Measurements from ENCODE around the gene SCGN. TPM values are rescaled to one million over a fixed set of nuclear protein-coding genes. Genes with fewer than 3 reads are reported as not detected.

Gene SCGN
- total and polyA plus RNA-seq, 4 experiments from 2014 or later: not detected

DNA sequence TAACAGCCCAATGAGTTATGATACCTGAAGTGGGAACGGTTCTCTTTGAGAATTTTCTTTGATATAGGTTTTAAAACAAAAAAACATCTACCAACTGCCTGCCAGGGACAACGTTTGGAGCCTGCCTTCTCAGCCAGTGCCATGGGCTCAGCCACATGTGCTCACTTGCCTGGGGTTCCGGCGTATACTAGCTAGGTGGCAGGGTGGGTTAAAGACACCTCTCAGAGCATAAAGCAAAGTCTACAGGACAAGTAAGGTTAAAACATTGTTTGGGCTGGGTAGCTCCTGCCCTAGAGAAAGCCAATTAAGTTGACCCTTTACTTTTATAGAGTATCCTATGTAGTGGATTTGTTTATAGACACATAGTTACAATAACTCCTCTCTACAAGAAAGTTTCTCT, 38.0 kb upstream of the SCGN start:
- Mint-ChIP-seq H3K36me3 (peaks cover 2 to 12% of the 10 kb centered on the region in 2 donors), H3K27me3 (no peaks in the 10 kb centered on the region), H3K4me3 (no peak overlapping the region), H3K9me3 (no peaks in the 10 kb centered on the region), H3K27ac (no peak overlapping the region), H3K4me1 (no peaks in the 10 kb centered on the region)
- ChIA-PET POLR2A (ENCODE audit: partially characterized antibody) (no interaction called here), CTCF (ENCODE audit: partially characterized antibody) (interaction anchor here (1.4 kb wide), 1 partner anchor 391 kb away, joined by 3 read pairs; no protein-coding TSS in a partner anchor)
- intact Hi-C loops (cut with micrococcal nuclease): no loop called here
- DNase-seq: no peak
- no peaks in the 10 kb centered on the region for H3K9me3 ChIP-seq (ENCODE audit: control insufficient read depth in 1 of 2, low read length in 2 of 2)
- no peak overlapping the region for H3K27ac ChIP-seq (ENCODE audit: low read depth, low read length)
- no peak overlapping the region for H3K4me3 ChIP-seq (ENCODE audit: low read length in 2 of 2)
- no peaks in the 10 kb centered on the region for H3K4me1 ChIP-seq (ENCODE audit: insufficient read depth, low read length)
- H3K27me3 ChIP-seq (ENCODE audit: insufficient read depth, low read length): no peaks in the 10 kb centered on the region
- H3K36me3 ChIP-seq (ENCODE audit: insufficient read depth, low read length): no peaks in the 10 kb centered on the region

- H3K4me3 ChIP-seq (ENCODE audit: low read length in 2 of 2): no peak overlapping the region
- no peaks in the 10 kb centered on the region for H3K36me3 ChIP-seq (ENCODE audit: insufficient read depth, low read length)
- POLR2A ChIA-PET (ENCODE audit: partially characterized antibody): no interaction called here
- H3K9me3 ChIP-seq (ENCODE audit: control insufficient read depth in 1 of 2, low read length in 2 of 2): no peaks in the 10 kb centered on the region
- Mint-ChIP-seq H3K27ac (no peak overlapping the region), H3K27me3 (no peaks in the 10 kb centered on the region), H3K4me3 (no peak overlapping the region), H3K4me1 (no peaks in the 10 kb centered on the region), H3K36me3 (peaks cover 0 to under 1% of the 10 kb centered on the region in 2 donors), H3K9me3 (no peaks in the 10 kb centered on the region)
- H3K27ac ChIP-seq (ENCODE audit: low read depth, low read length): no peak overlapping the region
- intact Hi-C loops (cut with micrococcal nuclease): no loop called here
- no peaks in the 10 kb centered on the region for H3K4me1 ChIP-seq (ENCODE audit: insufficient read depth, low read length)
- no peak for DNase-seq
- CTCF ChIA-PET (ENCODE audit: partially characterized antibody): no interaction called here
- no peaks in the 10 kb centered on the region for H3K27me3 ChIP-seq (ENCODE audit: insufficient read depth, low read length)
Measured at GRCh38 chr6:25615471-25615870, 36.5 kb upstream of the SCGN start.

DNA sequence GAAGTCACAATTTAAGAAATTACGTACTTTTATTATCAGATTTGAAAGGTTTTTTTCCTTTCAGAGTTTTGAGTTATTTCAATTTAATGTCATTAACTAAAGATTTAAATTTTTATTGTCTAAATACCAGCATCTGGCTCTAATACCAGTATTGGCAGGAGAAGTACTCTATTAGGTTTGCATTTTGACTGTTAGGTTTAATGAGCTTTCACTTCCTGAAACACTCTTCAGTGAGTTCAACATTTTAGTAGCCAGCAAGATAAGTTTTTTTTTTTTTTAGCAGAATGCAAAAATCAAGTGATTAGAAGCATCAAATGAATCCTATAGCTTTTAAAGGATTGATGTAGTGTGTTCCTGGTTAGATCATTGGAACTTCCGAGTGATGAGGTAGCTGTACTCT, 34.0 kb upstream of the SCGN start:
- intact Hi-C loops (cut with micrococcal nuclease): no loop called here
- Mint-ChIP-seq H3K9me3 (no peaks in the 10 kb centered on the region), H3K27ac (no peak overlapping the region), H3K27me3 (no peaks in the 10 kb centered on the region), H3K4me1 (no peaks in the 10 kb centered on the region), H3K36me3 (no peaks in the 10 kb centered on the region), H3K4me3 (no peak overlapping the region)
- no peak overlapping the region for H3K4me3 ChIP-seq (ENCODE audit: low read length in 2 of 2)
- POLR2A ChIA-PET (ENCODE audit: partially characterized antibody): no interaction called here
- H3K9me3 ChIP-seq (ENCODE audit: control insufficient read depth in 1 of 2, low read length in 2 of 2): no peaks in the 10 kb centered on the region
- CTCF ChIA-PET (ENCODE audit: partially characterized antibody): interaction anchor here (0.7 kb wide), 1 partner anchor 67 kb away, joined by 3 read pairs; no protein-coding TSS in a partner anchor
- H3K36me3 ChIP-seq (ENCODE audit: insufficient read depth, low read length): no peaks in the 10 kb centered on the region
- H3K27me3 ChIP-seq (ENCODE audit: insufficient read depth, low read length): no peaks in the 10 kb centered on the region
- no peak overlapping the region for H3K27ac ChIP-seq (ENCODE audit: low read depth, low read length)
- DNase-seq: no peak
- no peaks in the 10 kb centered on the region for H3K4me1 ChIP-seq (ENCODE audit: insufficient read depth, low read length)

DNA sequence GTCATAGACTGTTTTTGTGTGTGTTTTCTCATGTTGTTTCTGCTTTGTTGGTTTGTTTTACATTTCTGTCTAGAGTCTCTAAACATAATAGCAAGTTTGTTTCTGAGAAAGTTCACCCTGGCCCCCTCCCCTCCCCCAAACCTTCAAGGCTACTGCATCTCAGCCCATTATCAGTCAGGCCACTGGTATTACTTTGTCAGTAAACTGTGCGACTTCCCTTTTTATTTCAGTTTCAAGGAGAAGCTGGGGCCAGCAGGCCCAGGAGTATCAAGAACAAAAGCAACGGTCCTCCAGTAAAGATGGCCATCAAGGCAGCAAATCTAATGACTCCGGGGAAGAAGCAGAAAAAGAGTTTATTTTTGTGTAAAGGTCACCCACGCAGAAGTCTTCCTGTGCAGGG, 32.8 kb upstream of the SCGN start:
- H3K4me1 Mint-ChIP-seq: no peaks in the 10 kb centered on the region
- H3K27me3 Mint-ChIP-seq: no peaks in the 10 kb centered on the region
- CTCF ChIA-PET (ENCODE audit: partially characterized antibody): no interaction called here

GRCh38 chr6:25620391-25620790, 31.6 kb upstream of the SCGN start:
- intact Hi-C loops (cut with micrococcal nuclease): no loop called here
- CTCF ChIA-PET (ENCODE audit: partially characterized antibody): no interaction called here
- Mint-ChIP-seq H3K27ac (no peak overlapping the region), H3K9me3 (no peaks in the 10 kb centered on the region), H3K4me3 (no peak overlapping the region), H3K27me3 (no peaks in the 10 kb centered on the region), H3K36me3 (no peaks in the 10 kb centered on the region), H3K4me1 (no peaks in the 10 kb centered on the region)
- no peaks in the 10 kb centered on the region for H3K9me3 ChIP-seq (ENCODE audit: control insufficient read depth in 1 of 2, low read length in 2 of 2)
- H3K27ac ChIP-seq (ENCODE audit: low read depth, low read length): no peak overlapping the region
- no peaks in the 10 kb centered on the region for H3K27me3 ChIP-seq (ENCODE audit: insufficient read depth, low read length)
- no peaks in the 10 kb centered on the region for H3K4me1 ChIP-seq (ENCODE audit: insufficient read depth, low read length)
- POLR2A ChIA-PET (ENCODE audit: partially characterized antibody): no interaction called here
- no peaks in the 10 kb centered on the region for H3K36me3 ChIP-seq (ENCODE audit: insufficient read depth, low read length)
- DNase-seq: no peak
- no peak overlapping the region for H3K4me3 ChIP-seq (ENCODE audit: low read length in 2 of 2)

More for the DNA sequence above, 32.8 kb upstream of the SCGN start:
- DNase-seq: no peak
- Histone ChIP-seq H3K9me3 (ENCODE audit: control insufficient read depth in 1 of 2, low read length in 2 of 2) (no peaks in the 10 kb centered on the region), H3K27ac (ENCODE audit: low read depth, low read length) (no peak overlapping the region), H3K4me1 (ENCODE audit: insufficient read depth, low read length) (no peaks in the 10 kb centered on the region), H3K36me3 (ENCODE audit: insufficient read depth, low read length) (no peaks in the 10 kb centered on the region), H3K27me3 (ENCODE audit: insufficient read depth, low read length) (no peaks in the 10 kb centered on the region), H3K4me3 (ENCODE audit: low read length in 2 of 2) (no peak overlapping the region)
- intact Hi-C loops (cut with micrococcal nuclease): no loop called here
- Mint-ChIP-seq H3K27ac (no peak overlapping the region), H3K4me3 (no peak overlapping the region), H3K9me3 (no peaks in the 10 kb centered on the region), H3K36me3 (no peaks in the 10 kb centered on the region)
- POLR2A ChIA-PET (ENCODE audit: partially characterized antibody): no interaction called here

DNA sequence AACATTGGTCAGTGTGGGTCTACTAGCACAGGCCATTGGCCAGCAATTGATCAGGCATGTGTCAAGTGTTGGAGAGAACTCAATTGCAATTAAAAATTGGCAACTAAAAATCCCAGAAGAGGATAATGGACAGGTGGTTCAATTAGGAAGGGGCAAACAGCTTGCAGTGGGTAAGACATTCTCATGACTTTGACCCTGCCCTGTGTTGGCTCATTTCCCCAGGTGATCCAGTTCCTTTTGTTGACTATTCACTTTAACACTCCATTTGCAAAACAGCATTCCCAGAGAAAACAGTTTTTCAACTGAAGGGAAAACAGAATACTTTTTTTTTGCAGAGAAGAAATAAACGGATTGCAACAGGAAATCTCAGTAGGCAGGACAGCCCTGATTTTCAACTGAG, 28.9 kb upstream of the SCGN start:
- H3K27me3 ChIP-seq (ENCODE audit: insufficient read depth, low read length): no peaks in the 10 kb centered on the region
- intact Hi-C loops (cut with micrococcal nuclease): no loop called here
- no peaks in the 10 kb centered on the region for H3K9me3 Mint-ChIP-seq

DNA sequence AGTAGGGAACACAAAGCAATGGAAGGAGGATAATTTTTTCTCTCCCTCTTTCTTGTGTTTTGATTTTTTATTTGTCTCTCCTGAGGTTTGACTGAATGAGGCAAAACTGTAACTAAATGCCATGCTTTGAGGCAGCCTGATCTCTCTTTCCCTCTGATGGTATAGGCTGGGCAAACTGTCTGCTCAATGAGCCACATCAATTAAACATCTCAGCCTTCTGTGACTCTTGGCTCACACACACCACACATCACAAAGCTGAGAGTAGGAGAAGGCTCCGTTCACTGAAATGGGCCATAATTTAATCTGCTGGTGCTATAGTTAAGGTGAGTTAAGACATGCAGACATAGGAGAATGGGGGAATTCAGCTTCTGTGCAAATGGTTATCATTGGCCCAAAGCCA, 28.1 kb upstream of the SCGN start:
- no peaks in the 10 kb centered on the region for H3K4me1 ChIP-seq (ENCODE audit: insufficient read depth, low read length)
- no peaks in the 10 kb centered on the region for H3K9me3 ChIP-seq (ENCODE audit: control insufficient read depth in 1 of 2, low read length in 2 of 2)
- no peaks in the 10 kb centered on the region for H3K36me3 ChIP-seq (ENCODE audit: insufficient read depth, low read length)
- H3K27ac ChIP-seq (ENCODE audit: low read depth, low read length): no peak overlapping the region
- intact Hi-C loops (cut with micrococcal nuclease): no loop called here
- POLR2A ChIA-PET (ENCODE audit: partially characterized antibody): no interaction called here
- no peak overlapping the region for H3K27ac Mint-ChIP-seq
- H3K36me3 Mint-ChIP-seq: no peaks in the 10 kb centered on the region
- DNase-seq: no peak
- no peaks in the 10 kb centered on the region for H3K27me3 ChIP-seq (ENCODE audit: insufficient read depth, low read length)
- no peaks in the 10 kb centered on the region for H3K27me3 Mint-ChIP-seq
- H3K4me3 ChIP-seq (ENCODE audit: low read length in 2 of 2): no peak overlapping the region
- no peaks in the 10 kb centered on the region for H3K9me3 Mint-ChIP-seq
- CTCF ChIA-PET (ENCODE audit: partially characterized antibody): no interaction called here
- H3K4me3 Mint-ChIP-seq: no peak overlapping the region
- H3K4me1 Mint-ChIP-seq: no peaks in the 10 kb centered on the region

More for the DNA sequence above, 28.9 kb upstream of the SCGN start:
- no peaks in the 10 kb centered on the region for H3K36me3 ChIP-seq (ENCODE audit: insufficient read depth, low read length)
- H3K4me3 ChIP-seq (ENCODE audit: low read length in 2 of 2): no peak overlapping the region
- Mint-ChIP-seq H3K36me3 (no peaks in the 10 kb centered on the region), H3K4me1 (no peaks in the 10 kb centered on the region), H3K4me3 (no peak overlapping the region), H3K27ac (no peak overlapping the region), H3K27me3 (no peaks in the 10 kb centered on the region)
- DNase-seq: no peak
- POLR2A ChIA-PET (ENCODE audit: partially characterized antibody): no interaction called here
- no peak overlapping the region for H3K27ac ChIP-seq (ENCODE audit: low read depth, low read length)
- CTCF ChIA-PET (ENCODE audit: partially characterized antibody): no interaction called here
- no peaks in the 10 kb centered on the region for H3K4me1 ChIP-seq (ENCODE audit: insufficient read depth, low read length)
- no peaks in the 10 kb centered on the region for H3K9me3 ChIP-seq (ENCODE audit: control insufficient read depth in 1 of 2, low read length in 2 of 2)

GRCh38 chr6:25627001-25627400, 25.0 kb upstream of the SCGN start:
- Mint-ChIP-seq H3K4me1 (no peaks in the 10 kb centered on the region), H3K27ac (peak overlapping the region in 1 of 7 donors; percentile 13), H3K9me3 (no peaks in the 10 kb centered on the region), H3K36me3 (no peaks in the 10 kb centered on the region), H3K27me3 (peaks cover 7 to 8% of the 10 kb centered on the region in 2 donors), H3K4me3 (no peak overlapping the region)
- ChIA-PET POLR2A (ENCODE audit: partially characterized antibody) (no interaction called here), CTCF (ENCODE audit: partially characterized antibody) (no interaction called here)
- H3K9me3 ChIP-seq (ENCODE audit: control insufficient read depth in 1 of 2, low read length in 2 of 2): no peaks in the 10 kb centered on the region
- intact Hi-C loops (cut with micrococcal nuclease): no loop called here
- no peak overlapping the region for H3K4me3 ChIP-seq (ENCODE audit: low read length in 2 of 2)
- no peaks in the 10 kb centered on the region for H3K4me1 ChIP-seq (ENCODE audit: insufficient read depth, low read length)
- no peak for DNase-seq
- no peaks in the 10 kb centered on the region for H3K36me3 ChIP-seq (ENCODE audit: insufficient read depth, low read length)
- no peaks in the 10 kb centered on the region for H3K27me3 ChIP-seq (ENCODE audit: insufficient read depth, low read length)
- H3K27ac ChIP-seq (ENCODE audit: low read depth, low read length): no peak overlapping the region

Data from CD4-positive, alpha-beta memory T cell (primary cell).